IPS-15b (cell line): Measurements from ENCODE around the gene CDON.

ENCODE experiments used
- H3K27me3 ChIP-seq: one replicate; pipeline ENCODE4 v1.6.1; 2013; ENCODE audit warnings: low read length; ENCODE audit not compliant: control insufficient read depth, insufficient read depth
- H3K36me3 ChIP-seq: one replicate; pipeline ENCODE4 v1.6.1; 2013; ENCODE audit warnings: low read length; ENCODE audit not compliant: control insufficient read depth, insufficient read depth
- H3K4me1 ChIP-seq: one replicate; pipeline ENCODE4 v1.6.1; 2013; ENCODE audit warnings: mild to moderate bottlenecking, low read length; ENCODE audit not compliant: control insufficient read depth, insufficient read depth
- H3K4me3 ChIP-seq: one replicate; pipeline ENCODE4 v1.5.1; 2013; ENCODE audit warnings: low read depth, low read length
- H3K9ac ChIP-seq: one replicate; pipeline ENCODE4 v1.6.1; 2013; ENCODE audit warnings: low read depth, mild to moderate bottlenecking, low read length
- H3K9me3 ChIP-seq: one replicate; pipeline ENCODE4 v1.6.1; 2013; ENCODE audit warnings: mild to moderate bottlenecking, low read length; ENCODE audit not compliant: control insufficient read depth, insufficient read depth

The CDON gene

GRCh38 chr11:126062679-126063506 is at the start of gene CDON:
Gene CDON (minus strand): TSS chr11:126062866. CDS start chr11:126023476, 39,390 bp downstream.
- peaks cover 6% of the 10 kb centered on the region for H3K4me1 ChIP-seq
- H3K4me3 ChIP-seq: peak within 1 kb of the TSS; percentile 61
- no peaks in the 10 kb centered on the region for H3K36me3 ChIP-seq
- no peaks in the 10 kb centered on the region for H3K9me3 ChIP-seq
- no peaks in the 10 kb centered on the region for H3K27me3 ChIP-seq
- peak within 1 kb of the TSS; percentile 97 for H3K9ac ChIP-seq

- peaks cover 2% of the 10 kb centered on the region for H3K4me1 ChIP-seq
- H3K9ac ChIP-seq: no peak overlapping the region
- H3K9me3 ChIP-seq: no peaks in the 10 kb centered on the region
- no peak overlapping the region for H3K4me3 ChIP-seq
- H3K27me3 ChIP-seq: no peaks in the 10 kb centered on the region
- H3K36me3 ChIP-seq: no peaks in the 10 kb centered on the region
Measured at GRCh38 chr11:126111458-126112116, 48.9 kb upstream of the CDON start.

- H3K4me1 ChIP-seq: peaks cover 2% of the 10 kb centered on the region
- H3K9me3 ChIP-seq: no peaks in the 10 kb centered on the region
- no peak overlapping the region for H3K4me3 ChIP-seq
- H3K36me3 ChIP-seq: no peaks in the 10 kb centered on the region
- no peaks in the 10 kb centered on the region for H3K27me3 ChIP-seq
- H3K9ac ChIP-seq: no peak overlapping the region
Measured at GRCh38 chr11:126109941-126110731, 47.5 kb upstream of the CDON start.

GRCh38 chr11:126106594-126107328 is 44.1 kb upstream of the CDON start:
- H3K36me3 ChIP-seq: no peaks in the 10 kb centered on the region
- no peak overlapping the region for H3K9ac ChIP-seq
- peaks cover 13% of the 10 kb centered on the region for H3K4me1 ChIP-seq
- H3K9me3 ChIP-seq: no peaks in the 10 kb centered on the region
- H3K4me3 ChIP-seq: no peak overlapping the region
- H3K27me3 ChIP-seq: no peaks in the 10 kb centered on the region

- Histone ChIP-seq H3K9ac (no peak overlapping the region), H3K27me3 (no peaks in the 10 kb centered on the region), H3K9me3 (no peaks in the 10 kb centered on the region)
Measured at GRCh38 chr11:126105748-126106080, 43.0 kb upstream of the CDON start.

GRCh38 chr11:126105022-126105747 is 42.5 kb upstream of the CDON start:
- no peaks in the 10 kb centered on the region for H3K9me3 ChIP-seq
- no peaks in the 10 kb centered on the region for H3K27me3 ChIP-seq
- H3K4me3 ChIP-seq: no peak overlapping the region
- no peaks in the 10 kb centered on the region for H3K36me3 ChIP-seq
- H3K4me1 ChIP-seq: peaks cover 14% of the 10 kb centered on the region
- no peak overlapping the region for H3K9ac ChIP-seq

More at GRCh38 chr11:126105748-126106080, 43.0 kb upstream of the CDON start:
- Histone ChIP-seq H3K4me1 (peaks cover 13% of the 10 kb centered on the region), H3K36me3 (no peaks in the 10 kb centered on the region), H3K4me3 (no peak overlapping the region)

DNA sequence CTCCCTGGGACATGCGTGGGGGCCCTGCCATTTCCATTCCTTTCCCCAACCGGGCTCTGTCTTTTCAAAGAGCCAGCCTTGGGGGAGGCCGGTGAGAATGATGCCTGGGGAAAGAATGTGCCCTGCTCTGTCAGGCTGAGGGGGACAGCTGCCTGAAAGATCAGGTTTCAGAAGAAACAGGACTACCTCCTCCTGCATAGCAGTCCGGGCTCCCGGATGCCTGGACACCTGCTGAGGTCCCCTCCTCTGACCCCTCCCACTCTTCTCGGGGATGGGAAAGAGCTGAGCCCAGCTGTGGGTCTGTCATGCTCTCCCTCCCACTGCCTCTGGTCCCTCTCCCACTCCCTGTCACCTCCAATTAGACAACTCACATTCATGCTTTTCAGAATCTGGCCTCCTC is 41.8 kb upstream of the CDON start:
- H3K36me3 ChIP-seq: no peaks in the 10 kb centered on the region
- no peaks in the 10 kb centered on the region for H3K27me3 ChIP-seq
- peaks cover 18% of the 10 kb centered on the region for H3K4me1 ChIP-seq
- no peak overlapping the region for H3K4me3 ChIP-seq
- H3K9me3 ChIP-seq: no peaks in the 10 kb centered on the region
- no peak overlapping the region for H3K9ac ChIP-seq

GRCh38 chr11:126103150-126103549 is 40.5 kb upstream of the CDON start:
- no peak overlapping the region for H3K9ac ChIP-seq
- no peaks in the 10 kb centered on the region for H3K9me3 ChIP-seq
- H3K4me1 ChIP-seq: peaks cover 18% of the 10 kb centered on the region
- no peaks in the 10 kb centered on the region for H3K36me3 ChIP-seq
- no peaks in the 10 kb centered on the region for H3K27me3 ChIP-seq
- H3K4me3 ChIP-seq: no peak overlapping the region

GRCh38 chr11:126102436-126102981 is 39.8 kb upstream of the CDON start:
- no peaks in the 10 kb centered on the region for H3K9me3 ChIP-seq
- H3K36me3 ChIP-seq: no peaks in the 10 kb centered on the region
- no peaks in the 10 kb centered on the region for H3K27me3 ChIP-seq
- no peak overlapping the region for H3K4me3 ChIP-seq
- peaks cover 18% of the 10 kb centered on the region for H3K4me1 ChIP-seq
- H3K9ac ChIP-seq: no peak overlapping the region

GRCh38 chr11:126101930-126102283 is 39.2 kb upstream of the CDON start:
- H3K4me1 ChIP-seq: peaks cover 20% of the 10 kb centered on the region
- no peak overlapping the region for H3K9ac ChIP-seq
- H3K27me3 ChIP-seq: no peaks in the 10 kb centered on the region
- H3K9me3 ChIP-seq: no peaks in the 10 kb centered on the region
- H3K4me3 ChIP-seq: no peak overlapping the region
- H3K36me3 ChIP-seq: no peaks in the 10 kb centered on the region
